Right atrium auricular region (tissue), 2 donors: ENCODE measurements around the gene HIRIP3. TPM values are rescaled to one million over a fixed set of nuclear protein-coding genes. Genes with fewer than 3 reads are reported as not detected.

ENCODE experiments used
- DNase-seq: peaks from one replicate; pipeline ENCODE4 v3.0.0-alpha.2; 2019; ENCODE audit warnings: low spot score
- H3K27ac ChIP-seq, 2 donors: fragments of 200-600 bp; sonication (generic); 1 replicate in 1 of 2; 2 replicates in 1 of 2; pipeline ENCODE4 v1.5.1; 2016 to 2019
- H3K27me3 ChIP-seq, 2 donors: fragments of 200-600 bp; sonication (generic); one replicate each; pipeline versions ENCODE4 v1.5.1 to v1.6.0; 2017 to 2019
- H3K36me3 ChIP-seq: fragments of 200-600 bp; sonication (generic); one replicate; pipeline ENCODE4 v1.5.1; 2016
- H3K4me1 ChIP-seq, 2 donors: fragments of 200-600 bp; sonication (generic); one replicate each; pipeline versions ENCODE4 v1.5.1 to v1.6.0; 2017 to 2019
- H3K4me3 ChIP-seq, 2 donors: fragments of 200-600 bp; sonication (generic); 1 replicate in 1 of 2; 2 replicates in 1 of 2; pipeline ENCODE4 v1.5.1; 2017 to 2019; ENCODE audit warnings: mild to moderate bottlenecking in 1 of 2, moderate library complexity in 1 of 2
- H3K9me3 ChIP-seq, 2 donors: fragments of 200-600 bp; sonication (generic); one replicate each; pipeline ENCODE4 v1.5.1; 2019
- CTCF ChIP-seq, 2 donors: fragments of 200-600 bp; sonication (generic); IDR thresholded peaks; one replicate each; pipeline ENCODE4 v1.5.1; 2019; ENCODE audit warnings: antibody characterized with exemption in 2 of 2
- total RNA-seq, 2 donors: library from RNA; depleted of rRNA; stranded (reverse); fragments of >200 nt; gene quantifications; one replicate each; pipeline ENCODE4 v1.1.0, GENCODE V29; 2016

The HIRIP3 gene
- total RNA-seq, 2 donors from 2014 or later, result 10.3 to 11.4 TPM

GRCh38 chr16:29988346-29989075 lies 6.9 kb downstream of the HIRIP3 start:
- Histone ChIP-seq H3K36me3 (peaks cover 92% of the 10 kb centered on the region), H3K4me3 (no peak overlapping the region), H3K9me3 (no peaks in the 10 kb centered on the region), H3K27ac (no peak overlapping the region), H3K27me3 (no peaks in the 10 kb centered on the region), H3K4me1 (peaks cover 0 to 3% of the 10 kb centered on the region in 2 donors)
- no peak for TF ChIP-seq CTCF (IDR thresholded peaks at IDR 0.05)
- no peak for DNase-seq

GRCh38 chr16:29987371-29988085 lies 7.9 kb downstream of the HIRIP3 start:
- Histone ChIP-seq H3K36me3 (peaks cover 92% of the 10 kb centered on the region), H3K4me3 (no peak overlapping the region), H3K27ac (no peak overlapping the region), H3K9me3 (no peaks in the 10 kb centered on the region), H3K27me3 (no peaks in the 10 kb centered on the region), H3K4me1 (peaks cover 0 to 3% of the 10 kb centered on the region in 2 donors)
- no peak for DNase-seq
- TF ChIP-seq CTCF (IDR thresholded peaks at IDR 0.05), result no peak

- Histone ChIP-seq H3K4me1 (no peaks in the 10 kb centered on the region), H3K27me3 (no peaks in the 10 kb centered on the region), H3K4me3 (no peak overlapping the region), H3K27ac (no peak overlapping the region), H3K9me3 (no peaks in the 10 kb centered on the region), H3K36me3 (peaks cover 95% of the 10 kb centered on the region)
- no peak for DNase-seq
- TF ChIP-seq CTCF (IDR thresholded peaks at IDR 0.05), result no peak
Observed at GRCh38 chr16:29986931-29987330, 8.5 kb downstream of the HIRIP3 start.

GRCh38 chr16:29986231-29986630 lies 9.2 kb downstream of the HIRIP3 start:
- Histone ChIP-seq H3K4me1 (no peaks in the 10 kb centered on the region), H3K4me3 (no peak overlapping the region), H3K27me3 (no peaks in the 10 kb centered on the region), H3K36me3 (peaks cover 95% of the 10 kb centered on the region), H3K9me3 (no peaks in the 10 kb centered on the region), H3K27ac (no peak overlapping the region)
- no peak for DNase-seq
- no peak for TF ChIP-seq CTCF (IDR thresholded peaks at IDR 0.05)

- Histone ChIP-seq H3K4me1 (no peaks in the 10 kb centered on the region), H3K27ac (no peak overlapping the region), H3K36me3 (peaks cover 95% of the 10 kb centered on the region), H3K27me3 (no peaks in the 10 kb centered on the region), H3K4me3 (no peak overlapping the region), H3K9me3 (no peaks in the 10 kb centered on the region)
- DNase-seq, result no peak
- TF ChIP-seq CTCF (IDR thresholded peaks at IDR 0.05), result no peak
Observed at GRCh38 chr16:29985271-29985811, 10.1 kb downstream of the HIRIP3 start.
